ENCODE measurements around the gene OR5T2.
"Not testable (repeated sequence)": the region's sequence is repeated elsewhere in the genome, so short reads cannot be mapped to it uniquely, and the experiment has no call there.

OR5T2 gene
- long read RNA-seq, donor 1: 0 reads
- long read RNA-seq, donor 2: 0 reads
- long read RNA-seq, donor 3: 0 reads
- long read RNA-seq, donor 4: 0 reads
- long read RNA-seq, donor 5: 0 reads
- long read RNA-seq, donor 6: 0 reads
- long read RNA-seq, donor 7: 0 reads
- long read RNA-seq, donor 8: 0 reads

- DNase-seq: no peak
These were observed at the start of gene OR5T2 for GRCh38 chr11:56234155-56234554. OR5T2 (minus strand) TSS chr11:56234255; CDS start chr11:56233062, 1,193 bp downstream.

DNA sequence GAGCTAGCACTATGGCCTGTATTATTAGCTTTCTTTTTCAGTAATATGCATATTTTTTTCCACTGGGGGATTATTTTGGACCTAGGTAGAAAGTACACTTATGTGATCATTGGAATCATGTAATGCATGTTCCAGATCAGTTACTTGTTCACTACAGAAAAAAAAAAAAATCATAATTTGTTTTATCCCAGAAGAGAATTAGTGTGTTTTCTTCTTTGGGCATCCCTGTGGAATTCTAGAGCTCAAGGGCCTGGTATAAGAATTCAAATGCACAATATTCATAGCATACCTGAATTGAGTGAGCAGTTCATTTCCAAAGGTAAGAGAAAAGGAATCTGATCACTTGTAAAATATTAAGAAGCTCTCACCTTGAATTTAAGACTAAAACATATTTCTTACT, 39.8 kb upstream of the OR5T2 start, which contains the start of gene OR5T1:
Gene OR5T1 (plus strand): TSS at position 301 of the 400 bp plus-strand sequence. CDS start 1,485 bp downstream, outside the sequence.
- DNase-seq: no peak

DNA sequence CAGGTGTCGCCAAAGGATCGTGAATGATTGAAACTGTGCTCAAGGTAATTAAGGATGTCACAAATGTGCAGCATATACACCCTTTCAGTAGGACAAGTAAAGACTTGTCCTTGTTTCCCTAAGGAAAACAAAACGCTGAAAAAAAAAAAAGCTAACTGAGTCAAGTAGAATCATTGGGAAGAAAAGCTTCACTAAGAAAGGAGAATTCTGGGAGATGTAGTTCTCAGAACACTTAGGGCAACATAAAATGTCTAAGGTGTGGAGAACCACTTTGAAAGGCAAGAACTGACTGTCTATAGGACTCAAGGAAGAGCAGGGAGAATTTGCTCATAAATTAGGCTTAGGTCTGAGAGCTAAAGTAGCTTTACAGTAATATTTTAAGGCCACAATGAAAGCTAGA, 37.0 kb upstream of the OR5T2 start:
- no peak for DNase-seq

DNA sequence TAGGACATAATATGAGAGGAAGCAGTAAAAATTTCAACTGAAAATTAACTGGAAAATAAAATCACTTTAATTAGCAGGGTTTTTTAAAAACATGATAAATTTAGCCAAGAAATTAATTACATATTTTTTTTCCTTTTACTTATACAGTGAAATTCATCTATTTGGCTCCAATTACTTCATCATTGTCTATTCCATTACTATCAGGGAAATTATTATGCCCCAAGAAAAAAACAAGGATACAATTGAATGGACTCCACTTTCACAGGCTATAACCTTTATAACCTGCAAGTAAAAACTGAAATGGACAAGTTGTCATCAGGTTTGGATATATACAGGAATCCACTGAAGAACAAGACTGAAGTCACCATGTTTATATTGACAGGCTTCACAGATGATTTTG, 17.9 kb upstream of the OR5T2 start, which contains the start of gene OR5T3:
Gene OR5T3 (plus strand): TSS at position 301 of the 400 bp plus-strand sequence. CDS start 0 bp downstream, at position 301.
- DNase-seq: no peak

DNA sequence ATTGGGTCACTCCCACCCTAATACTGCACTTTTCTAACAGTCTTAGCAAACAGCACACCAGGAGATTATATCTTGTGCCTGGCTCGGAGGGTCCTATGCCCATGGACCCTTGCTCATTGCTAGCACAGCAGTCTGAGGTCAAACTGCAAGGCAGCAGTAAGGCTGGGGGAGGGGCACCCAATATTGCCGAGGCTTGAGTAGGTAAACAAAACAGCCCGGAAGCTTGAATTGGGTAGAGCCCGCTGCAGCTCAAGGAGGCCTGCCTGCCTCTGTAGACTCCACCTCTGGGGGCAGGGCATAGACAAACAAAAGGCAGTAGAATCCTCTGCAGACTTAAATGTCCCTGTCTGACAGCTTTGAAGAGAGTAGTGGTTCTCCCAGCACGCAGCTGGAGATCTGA, 14.3 kb downstream of the OR5T2 start:
- not testable (repeated sequence) for DNase-seq

GRCh38 chr11:56214537-56214936, 19.5 kb downstream of the OR5T2 start:
- DNase-seq: no peak

DNA sequence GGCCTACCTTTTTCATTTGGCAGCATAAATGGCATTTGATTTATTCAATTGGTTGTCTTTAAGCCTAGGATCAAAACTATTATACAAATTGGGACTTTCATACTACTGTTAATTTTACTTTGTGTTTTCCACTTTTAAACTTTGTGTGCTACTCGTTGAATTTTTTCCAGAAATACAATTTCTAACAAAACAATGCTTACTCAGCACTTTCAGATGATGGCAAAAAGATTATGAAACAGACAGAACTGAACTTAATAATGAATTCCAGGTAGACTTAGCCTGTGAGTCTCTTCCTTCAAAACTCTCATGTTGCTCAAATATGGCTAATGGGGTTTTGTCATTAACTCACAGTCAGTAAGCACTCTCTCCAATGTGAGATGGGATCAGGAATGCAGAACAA, 26.3 kb downstream of the OR5T2 start:
- DNase-seq: no peak

GRCh38 chr11:56197367-56197766, 36.7 kb downstream of the OR5T2 start:
- no peak for DNase-seq

DNA sequence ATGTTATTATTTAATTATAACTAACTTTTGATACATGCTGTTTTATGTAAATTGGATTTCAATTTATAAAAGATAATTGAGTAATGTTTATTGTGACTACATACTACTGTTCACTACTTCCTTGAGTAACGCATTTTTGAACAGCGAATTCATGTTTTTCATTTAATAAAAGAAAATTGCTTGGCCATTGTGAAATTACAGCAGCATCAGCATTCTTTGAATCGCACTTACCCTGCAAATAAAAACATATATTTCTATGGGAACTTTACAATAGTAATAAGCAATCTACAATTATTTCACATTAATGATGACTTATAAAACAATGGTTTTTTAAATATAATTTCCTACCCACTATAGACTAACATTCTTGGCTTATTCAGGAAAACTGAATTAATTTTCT, 37.4 kb downstream of the OR5T2 start:
- no peak for DNase-seq

- no peak for DNase-seq
These were observed 45.5 kb downstream of the OR5T2 start for GRCh38 chr11:56188602-56189001.

DNA sequence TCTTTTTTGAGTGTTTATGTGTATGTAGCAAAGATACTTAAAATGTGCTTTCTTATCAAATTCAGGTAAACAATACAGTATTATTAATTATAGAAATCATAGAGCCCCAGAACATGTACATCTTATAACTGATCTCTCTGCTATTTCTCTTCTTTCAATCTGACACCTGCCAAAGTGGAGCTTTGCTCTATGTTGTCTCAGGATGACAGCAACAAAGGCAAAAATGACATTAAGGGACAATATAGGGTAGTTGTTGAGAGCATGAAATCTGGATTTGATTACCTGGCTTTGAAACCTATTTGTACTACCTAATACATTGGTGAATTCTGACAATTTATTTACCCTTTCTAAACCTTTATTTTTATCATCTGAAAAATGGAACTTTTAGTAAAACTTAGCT, 50.6 kb downstream of the OR5T2 start:
- DNase-seq: no peak
